SK-N-SH (cell line): ENCODE results near the gene PPP1R14D. TPM values are rescaled to one million over a fixed set of nuclear protein-coding genes. Genes with fewer than 3 reads are reported as not detected.

ENCODE experiments used
- CTCF ChIA-PET: fragments of 300-600, 350-600 bp; formaldehyde crosslinking; extraction: SDS; loops from one replicate; lab custom pipeline; 2021; lab: Yijun Ruan, JAX
- POLR2A ChIA-PET: fragments of 350-600 bp; sonication (Branson Sonifier 250); formaldehyde crosslinking; extraction: SDS; loops from one replicate; lab custom pipeline; 2020; ENCODE audit warnings: antibody characterized with exemption, inconsistent platforms; lab: Yijun Ruan, JAX
- DNase-seq: peaks from one replicate; pipeline ENCODE4 v3.0.0; 2012
- H2AFZ ChIP-seq: fragments of 200-600 bp; sonication (generic); 2 replicates; pipeline ENCODE4 v1.8.1; 2016; ENCODE audit warnings: antibody characterized with exemption, mild to moderate bottlenecking, low read depth
- H3F3A ChIP-seq: fragments of 200-600 bp; sonication (generic); replicated peaks from 2 replicates; pipeline ENCODE3; 2016; ENCODE audit warnings: antibody characterized with exemption, mild to moderate bottlenecking; ENCODE audit not compliant: insufficient read depth
- H3K27ac ChIP-seq, 2 experiments: fragments of 200-500 bp in 1 of 2; fragments of 200-600 bp in 1 of 2; sonication (Bioruptor generic) in 1 of 2; sonication (generic), shearing (Covaris generic) in 1 of 2; 2 replicates each; pipeline versions ENCODE4 v1.5.1 to v1.6.1; 2014 to 2016; ENCODE audit warnings: low read depth in 2 of 2, inconsistent platforms in 1 of 2, low read length in 1 of 2, mild to moderate bottlenecking in 1 of 2, mixed read lengths in 1 of 2
- H3K27me3 ChIP-seq: fragments of 200-600 bp; sonication (generic), shearing (Covaris generic); 2 replicates; pipeline ENCODE4 v1.6.1; 2016; ENCODE audit warnings: mixed run types; ENCODE audit not compliant: insufficient read depth
- H3K36me3 ChIP-seq, 2 experiments: fragments of 200-500 bp in 1 of 2; fragments of 200-600 bp in 1 of 2; sonication (Bioruptor generic) in 1 of 2; sonication (generic) in 1 of 2; replicated peaks in 1 of 2; 2 replicates each; pipeline versions ENCODE3 to v1.5.1; 2014 to 2016; ENCODE audit warnings: low read length in 1 of 2, mild to moderate bottlenecking in 1 of 2; ENCODE audit not compliant: insufficient read depth in 2 of 2, control insufficient read depth in 1 of 2
- H3K4me1 ChIP-seq, 2 experiments: fragments of 200-500 bp in 1 of 2; fragments of 200-600 bp in 1 of 2; sonication (Bioruptor generic) in 1 of 2; sonication (generic), shearing (Covaris generic) in 1 of 2; 2 replicates each; pipeline versions ENCODE4 v1.5.1 to v1.6.1; 2014 to 2016; ENCODE audit warnings: low read depth in 1 of 2, low read length in 1 of 2, mixed run types in 1 of 2; ENCODE audit not compliant: insufficient read depth in 2 of 2, control insufficient read depth in 1 of 2
- H3K4me2 ChIP-seq: fragments of 200-600 bp; sonication (generic), shearing (Covaris generic); 2 replicates; pipeline ENCODE4 v1.6.1; 2017; ENCODE audit warnings: mixed run types
- H3K4me3 ChIP-seq, 2 experiments: fragments of 200-500 bp in 1 of 2; fragments of 200-600 bp in 1 of 2; sonication (Bioruptor generic) in 1 of 2; sonication (generic), shearing (Covaris generic) in 1 of 2; 2 replicates each; pipeline versions ENCODE4 v1.5.1 to v1.8.1; 2014 to 2016; ENCODE audit warnings: low read depth in 2 of 2, inconsistent platforms in 1 of 2, low read length in 1 of 2, mild to moderate bottlenecking in 1 of 2, mixed read lengths in 1 of 2, moderate library complexity in 1 of 2
- H3K79me2 ChIP-seq: fragments of 200-600 bp; sonication (generic); 2 replicates; pipeline ENCODE4 v1.8.1; 2017; ENCODE audit warnings: mild to moderate bottlenecking; ENCODE audit not compliant: insufficient read depth
- H3K9ac ChIP-seq: fragments of 200-600 bp; sonication (generic); 2 replicates; pipeline ENCODE4 v1.6.1; 2017; ENCODE audit warnings: mixed run types
- H3K9me2 ChIP-seq: fragments of 200-600 bp; sonication (generic); 2 replicates; pipeline ENCODE4 v1.6.1; 2017; ENCODE audit warnings: mixed run types
- H3K9me3 ChIP-seq: fragments of 200-600 bp; sonication (generic); 2 replicates; pipeline ENCODE4 v1.6.1; 2017; ENCODE audit warnings: mixed run types, mild to moderate bottlenecking, moderate library complexity
- H4K20me1 ChIP-seq: fragments of 200-600 bp; sonication (generic); 2 replicates; pipeline ENCODE4 v1.6.1; 2017; ENCODE audit warnings: mild to moderate bottlenecking, mixed run types; ENCODE audit not compliant: insufficient read depth
- EP300 ChIP-seq, 2 experiments: IDR thresholded peaks; 2 replicates each; pipeline versions ENCODE4 v1.4.0 to v1.6.1; 2012; ENCODE audit warnings: borderline replicate concordance in 1 of 2, low read depth in 1 of 2, low read length in 1 of 2
- EZH2phosphoT487 ChIP-seq: fragments of 200-600 bp; sonication (generic); IDR thresholded peaks from 2 replicates; pipeline ENCODE4 v1.6.1; 2017; ENCODE audit warnings: low read depth, mixed run types, mild to moderate bottlenecking, antibody characterized with exemption, moderate library complexity, borderline replicate concordance
- FOXJ3 ChIP-seq: sonication (generic); formaldehyde crosslinking; IDR thresholded peaks from 2 replicates; pipeline ENCODE4 v1.5.1; 2020; ENCODE audit warnings: mild to moderate bottlenecking, missing genetic modification reagents
- GABPA ChIP-seq: IDR thresholded peaks from 2 replicates; pipeline ENCODE4 v1.4.0; 2012; ENCODE audit warnings: low read depth, mild to moderate bottlenecking
- JUND ChIP-seq: IDR thresholded peaks from 2 replicates; pipeline ENCODE4 v1.4.0; 2012
- MXI1 ChIP-seq: IDR thresholded peaks from 2 replicates; pipeline ENCODE4 v1.6.1; 2012; ENCODE audit warnings: mild to moderate bottlenecking, low read depth, low read length, improper control_type of control experiment
- NFIC ChIP-seq: IDR thresholded peaks from 2 replicates; pipeline ENCODE4 v1.4.0; 2012; ENCODE audit warnings: borderline replicate concordance
- PBX3 ChIP-seq: IDR thresholded peaks from 2 replicates; pipeline ENCODE4; 2012
- POLR2AphosphoS5 ChIP-seq: IDR thresholded peaks from 2 replicates; pipeline ENCODE4 v1.6.1; 2012; ENCODE audit warnings: low read depth, low read length
- RAD21 ChIP-seq: IDR thresholded peaks from 2 replicates; pipeline ENCODE4 v1.6.1; 2012; ENCODE audit warnings: mild to moderate bottlenecking, low read length
- RFX5 ChIP-seq: IDR thresholded peaks from 2 replicates; pipeline ENCODE4 v1.6.1; 2012; ENCODE audit warnings: mild to moderate bottlenecking, improper control_type of control experiment, low read length
- RXRA ChIP-seq: IDR thresholded peaks from 2 replicates; pipeline ENCODE4 v1.4.0; 2012; ENCODE audit warnings: low read depth, mild to moderate bottlenecking, borderline replicate concordance
- TCF12 ChIP-seq: IDR thresholded peaks from 2 replicates; pipeline ENCODE4 v1.4.0; 2012
- TEAD4 ChIP-seq: IDR thresholded peaks from 2 replicates; pipeline ENCODE4 v1.4.0; 2012; ENCODE audit warnings: mild to moderate bottlenecking, borderline replicate concordance; ENCODE audit not compliant: insufficient read depth
- USF1 ChIP-seq: IDR thresholded peaks from 2 replicates; pipeline ENCODE4 v1.4.0; 2012; ENCODE audit warnings: low read depth, borderline replicate concordance
- USF2 ChIP-seq: fragments of 150-350 bp; IDR thresholded peaks from 2 replicates; pipeline ENCODE4 v1.6.1; 2017; ENCODE audit warnings: antibody characterized with exemption, low read length, low read depth, borderline replicate concordance
- YY1 ChIP-seq: IDR thresholded peaks from 2 replicates; pipeline ENCODE4 v1.4.0; 2012; ENCODE audit warnings: low read depth, mild to moderate bottlenecking
- ZBTB33 ChIP-seq: IDR thresholded peaks from 2 replicates; pipeline ENCODE4 v1.4.0; 2012; ENCODE audit warnings: low read depth, borderline replicate concordance
- WGBS: methylation state at CpG from one replicate; pipeline ENCODE4 v1.1.6; 2017; ENCODE audit warnings: low lambda C conversion rate; 5-methylcytosine and 5-hydroxymethylcytosine counted together
- polyA plus RNA-seq, 3 experiments: library from polyadenylated mRNA; depleted of rRNA; stranded (reverse); fragments of >200 nt; gene quantifications; 2 replicates each; pipeline ENCODE4 v1.2.3, GENCODE V29; 2012

The PPP1R14D gene
- polyA plus RNA-seq, 1 of the 3 experiments (the other 2 are of a cell fraction) = not detected

GRCh38 chr15:40772014-40772413 lies 56.5 kb downstream of the PPP1R14D start:
- Histone ChIP-seq H3K36me3 (peaks cover 3 to 47% of the 10 kb centered on the region in 2 experiments), H3K9me2 (no peaks in the 10 kb centered on the region), H3K4me2 (no peak overlapping the region), H3K4me3 (no peak overlapping the region), H3K27ac (peak overlapping the region in 1 of 2 experiments; percentile 83; a peak in 2 of 4 replicates), H3K27me3 (no peaks in the 10 kb centered on the region), H3K9ac (no peak overlapping the region), H2AFZ (no peak overlapping the region), H3K79me2 (no peaks in the 10 kb centered on the region), H4K20me1 (no peaks in the 10 kb centered on the region), H3K9me3 (no peaks in the 10 kb centered on the region), H3K4me1 (peaks cover 20 to 52% of the 10 kb centered on the region in 2 experiments; a peak in 3 of 4 replicates), H3F3A (no peaks in the 10 kb centered on the region)
- TF ChIP-seq NFIC (no peak), GABPA (no peak), PBX3 (no peak), TEAD4 (no peak), USF1 (no peak), EP300 (IDR thresholded peaks at IDR 0.05; ENCODE audit: borderline replicate concordance in 1 of 2, low read depth in 1 of 2, low read length in 1 of 2) (no peak), RFX5 (no peak), RXRA (no peak), JUND (no peak), USF2 (no peak), FOXJ3 (CRISPR knock-in tag) (no peak), TCF12 (no peak), POLR2AphosphoS5 (no peak), MXI1 (no peak), EZH2phosphoT487 (no peak), ZBTB33 (no peak), YY1 (no peak), RAD21 (no peak)
- WGBS = 93% methylated on average over 8 of the region's 13 CpGs
- peak; percentile 33 for DNase-seq
- ChIA-PET POLR2A (interaction anchor here (0.8 kb wide), 1 partner anchor 16 kb away, joined by 4 read pairs; no protein-coding TSS in a partner anchor), CTCF (interaction anchor here (0.7 to 31.8 kb wide), 4 partner anchors 11 to 151 kb away, joined by 3 to 555 read pairs (median 61); partner anchors contain the start of gene RMDN3)
